SU-DHL-6 (cell line): ENCODE data around the gene UQCC2.

ENCODE experiments used
- H2AFZ ChIP-seq: fragments of 200-600 bp; sonication (generic); 2 replicates; pipeline ENCODE4 v1.6.1; 2014; ENCODE audit warnings: low read depth, mild to moderate bottlenecking, moderate library complexity, mixed read lengths, antibody characterized with exemption, low read length; ENCODE audit not compliant: severe bottlenecking
- H3F3A ChIP-seq: fragments of 200-600 bp; shearing (Covaris generic); 2 replicates; pipeline ENCODE4 v1.6.0; 2016; ENCODE audit warnings: antibody characterized with exemption, mild to moderate bottlenecking; ENCODE audit not compliant: insufficient read depth
- H3K27ac ChIP-seq: fragments of 200-600 bp; sonication (generic); 2 replicates; pipeline ENCODE4 v1.5.1; 2016; ENCODE audit warnings: low read depth, mild to moderate bottlenecking, low read length, moderate library complexity, mixed read lengths
- H3K27me3 ChIP-seq: fragments of 200-600 bp; sonication (generic), shearing (Covaris generic); 2 replicates; pipeline ENCODE4 v1.6.0; 2014; ENCODE audit warnings: mild to moderate bottlenecking, low read length
- H3K36me3 ChIP-seq: fragments of 200-600 bp; sonication (generic); 2 replicates; pipeline ENCODE4 v1.6.1; 2014; ENCODE audit warnings: mild to moderate bottlenecking, low read length, mixed read lengths
- H3K4me2 ChIP-seq: fragments of 300-600, 200-600 bp; shearing (Covaris generic), sonication (generic); 2 replicates; pipeline ENCODE4 v1.6.0; 2014; ENCODE audit warnings: low read length, low read depth, mild to moderate bottlenecking; ENCODE audit not compliant: poor library complexity, severe bottlenecking
- H3K4me3 ChIP-seq: fragments of 200-600 bp; sonication (generic); 2 replicates; pipeline ENCODE4 v1.5.1; 2014; ENCODE audit warnings: antibody characterized with exemption, low read length, mild to moderate bottlenecking, mixed read lengths; ENCODE audit not compliant: insufficient read depth, poor library complexity, severe bottlenecking
- H3K79me2 ChIP-seq: fragments of 200-600 bp; sonication (generic); 2 replicates; pipeline ENCODE4 v1.6.1; 2014; ENCODE audit warnings: mild to moderate bottlenecking, low read length, moderate library complexity; ENCODE audit not compliant: insufficient read depth
- H3K9ac ChIP-seq: fragments of 200-600 bp; sonication (generic); 2 replicates; pipeline ENCODE4 v1.7.0; 2014; ENCODE audit warnings: mild to moderate bottlenecking, low read length
- H3K9me2 ChIP-seq: fragments of 200-600 bp; sonication (generic); replicated peaks from 2 replicates; pipeline ENCODE4 v1.6.1; 2014; ENCODE audit warnings: low read length; ENCODE audit not compliant: insufficient read depth
- H3K9me3 ChIP-seq: fragments of 200-600 bp; sonication (generic); 2 replicates; pipeline ENCODE4 v1.6.1; 2014; ENCODE audit warnings: low read length, mixed read lengths; ENCODE audit not compliant: insufficient read depth
- H4K20me1 ChIP-seq: fragments of 200-600 bp; sonication (generic); 2 replicates; pipeline ENCODE4 v1.6.1; 2014; ENCODE audit warnings: low read depth, mild to moderate bottlenecking, antibody characterized with exemption, low read length, moderate library complexity, mixed read lengths
- EZH2phosphoT487 ChIP-seq: fragments of 200-600 bp; sonication (generic), shearing (Covaris generic); conservative IDR thresholded peaks from 2 replicates; pipeline ENCODE4 v1.6.1; 2018; ENCODE audit warnings: mild to moderate bottlenecking, antibody characterized with exemption, low read length, moderate library complexity, mixed read lengths
- TF ChIP-seq, protein P1 (sequence below): fragments of 200-600 bp; sonication (generic); IDR thresholded peaks from one replicate; pipeline ENCODE4 v1.5.1; 2017; ENCODE audit warnings: antibody characterized with exemption, mild to moderate bottlenecking, low read length, moderate library complexity; ENCODE audit not compliant: insufficient read depth, poor library complexity, severe bottlenecking

Gene UQCC2

DNA sequence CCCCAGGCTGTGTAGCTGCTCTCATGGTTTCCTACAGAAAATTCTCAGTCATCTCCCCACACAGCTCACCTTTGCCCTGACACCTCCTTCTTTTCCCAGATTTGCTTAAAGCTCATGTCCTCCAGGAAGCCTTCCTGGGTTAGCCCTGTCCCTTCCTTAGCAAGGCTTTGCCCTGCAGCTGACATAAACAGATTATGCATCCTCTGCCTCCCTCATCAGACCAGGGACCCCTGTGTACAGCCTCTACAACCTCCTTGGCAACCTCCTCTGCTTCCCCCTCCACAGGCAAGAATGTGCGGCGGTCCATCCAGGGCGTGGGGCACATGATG is 39.8 kb downstream of the UQCC2 start:
- H3K27me3 ChIP-seq = no peaks in the 10 kb centered on the region
- H3K9ac ChIP-seq = no peak overlapping the region
- no peak overlapping the region for H3K4me3 ChIP-seq
- H3K9me3 ChIP-seq = no peaks in the 10 kb centered on the region
- H3K4me2 ChIP-seq = no peak overlapping the region
- 0 out of 2 replicates have a peak, but pooled peaks cover 4% of the 10 kb centered on the region for H3K36me3 ChIP-seq
- TF ChIP-seq, protein P1, sequence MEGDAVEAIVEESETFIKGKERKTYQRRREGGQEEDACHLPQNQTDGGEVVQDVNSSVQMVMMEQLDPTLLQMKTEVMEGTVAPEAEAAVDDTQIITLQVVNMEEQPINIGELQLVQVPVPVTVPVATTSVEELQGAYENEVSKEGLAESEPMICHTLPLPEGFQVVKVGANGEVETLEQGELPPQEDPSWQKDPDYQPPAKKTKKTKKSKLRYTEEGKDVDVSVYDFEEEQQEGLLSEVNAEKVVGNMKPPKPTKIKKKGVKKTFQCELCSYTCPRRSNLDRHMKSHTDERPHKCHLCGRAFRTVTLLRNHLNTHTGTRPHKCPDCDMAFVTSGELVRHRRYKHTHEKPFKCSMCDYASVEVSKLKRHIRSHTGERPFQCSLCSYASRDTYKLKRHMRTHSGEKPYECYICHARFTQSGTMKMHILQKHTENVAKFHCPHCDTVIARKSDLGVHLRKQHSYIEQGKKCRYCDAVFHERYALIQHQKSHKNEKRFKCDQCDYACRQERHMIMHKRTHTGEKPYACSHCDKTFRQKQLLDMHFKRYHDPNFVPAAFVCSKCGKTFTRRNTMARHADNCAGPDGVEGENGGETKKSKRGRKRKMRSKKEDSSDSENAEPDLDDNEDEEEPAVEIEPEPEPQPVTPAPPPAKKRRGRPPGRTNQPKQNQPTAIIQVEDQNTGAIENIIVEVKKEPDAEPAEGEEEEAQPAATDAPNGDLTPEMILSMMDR = no peak
- TF ChIP-seq EZH2phosphoT487 = no peak
- H3K79me2 ChIP-seq = no peaks in the 10 kb centered on the region
- no peak overlapping the region for H3K27ac ChIP-seq
- no peaks in the 10 kb centered on the region for H3K9me2 ChIP-seq
- H3F3A ChIP-seq = no peaks in the 10 kb centered on the region
- H2AFZ ChIP-seq = no peak overlapping the region
- no peaks in the 10 kb centered on the region for H4K20me1 ChIP-seq

DNA sequence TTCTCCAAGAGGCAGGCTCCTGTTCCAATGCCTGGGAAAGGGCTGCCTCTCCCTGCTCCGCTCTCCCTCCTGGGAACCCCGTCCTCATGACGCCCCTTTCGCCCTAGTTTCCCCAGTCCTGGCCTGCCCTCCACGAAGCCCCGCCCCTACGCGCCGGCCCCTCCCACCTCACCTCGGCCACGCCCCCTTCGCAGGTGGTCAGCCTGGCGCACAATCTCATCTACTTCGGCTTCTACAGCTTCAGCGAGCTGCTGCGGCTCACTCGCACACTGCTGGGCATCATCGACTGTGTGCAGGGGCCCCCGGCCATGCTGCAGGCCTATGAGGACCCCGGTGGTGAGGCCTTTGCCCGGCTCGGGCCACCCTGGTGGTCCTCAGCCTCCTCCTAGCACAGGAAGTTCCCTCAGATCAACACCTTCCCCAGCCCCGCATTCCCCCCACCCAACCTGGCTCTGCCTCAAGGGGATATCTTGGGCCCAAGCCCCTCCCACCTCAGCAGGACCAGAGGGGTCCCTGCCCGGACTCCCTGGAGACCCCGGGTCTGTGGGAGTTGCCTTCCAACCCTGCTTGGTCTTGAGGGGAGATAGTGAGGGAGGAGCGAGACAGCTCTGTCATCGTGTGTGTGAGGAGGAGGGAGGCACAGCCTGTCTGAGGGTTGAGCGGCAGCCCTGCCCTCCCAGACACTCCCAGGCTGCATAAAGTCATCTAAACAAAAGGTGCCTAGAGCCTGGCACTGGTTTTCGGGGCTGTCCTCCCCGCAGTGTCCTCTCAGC is 40.3 kb downstream of the UQCC2 start:
- Histone ChIP-seq H3K36me3 (peaks cover 7% of the 10 kb centered on the region; the same call in 1 of the 2 replicates), H3K4me3 (no peak overlapping the region), H3K4me2 (no peak overlapping the region), H3K9me3 (no peaks in the 10 kb centered on the region), H3K9ac (no peak overlapping the region), H3K9me2 (no peaks in the 10 kb centered on the region), H3K27ac (no peak overlapping the region), H3K27me3 (no peaks in the 10 kb centered on the region), H4K20me1 (no peaks in the 10 kb centered on the region), H3F3A (no peaks in the 10 kb centered on the region), H3K79me2 (no peaks in the 10 kb centered on the region), H2AFZ (no peak overlapping the region)
- TF ChIP-seq EZH2phosphoT487 = no peak
- TF ChIP-seq, protein P1 = no peak

GRCh38 chr6:33670086-33670660 is 41.3 kb downstream of the UQCC2 start:
- Histone ChIP-seq H3K36me3 (peaks cover 7% of the 10 kb centered on the region; the same call in 1 of the 2 replicates), H3K9me2 (no peaks in the 10 kb centered on the region)

More at GRCh38 chr6:33670086-33670660, 41.3 kb downstream of the UQCC2 start:
- Histone ChIP-seq H3K9me3 (no peaks in the 10 kb centered on the region), H3K27ac (no peak overlapping the region), H3K27me3 (no peaks in the 10 kb centered on the region), H3K9ac (no peak overlapping the region), H3K4me2 (no peak overlapping the region), H3K4me3 (no peak overlapping the region), H3F3A (no peaks in the 10 kb centered on the region), H3K79me2 (no peaks in the 10 kb centered on the region), H2AFZ (no peak overlapping the region), H4K20me1 (no peaks in the 10 kb centered on the region)
- TF ChIP-seq, protein P1 = no peak
- TF ChIP-seq EZH2phosphoT487 = no peak
